Activated naive CD4-positive, alpha-beta T cell treated with anti-CD3 and anti-CD28 coated beads, Interleukin-2, amount 50 U/mL, for 16 hours (primary cell): ENCODE measurements around the gene LPP.

Source experiments
- DNase-seq: peaks from one replicate; pipeline ENCODE4 v3.0.0-alpha.2; 2020

The LPP gene

GRCh38 chr3:188664795-188665194 lies 510.8 kb downstream of the LPP start:
- DNase-seq: no peak

GRCh38 chr3:188667926-188668325 lies 514.0 kb downstream of the LPP start:
- no peak for DNase-seq

- no peak for DNase-seq
Measured at GRCh38 chr3:188670446-188670845, 516.5 kb downstream of the LPP start.

GRCh38 chr3:188671971-188672370 lies 518.0 kb downstream of the LPP start:
- DNase-seq: no peak

GRCh38 chr3:188672840-188673239 lies 518.9 kb downstream of the LPP start:
- DNase-seq: no peak

- no peak for DNase-seq
Measured at GRCh38 chr3:188673646-188674186, 519.8 kb downstream of the LPP start.

GRCh38 chr3:188674595-188674994 lies 520.6 kb downstream of the LPP start:
- DNase-seq: no peak

GRCh38 chr3:188677344-188677743 lies 523.4 kb downstream of the LPP start:
- DNase-seq: no peak

- DNase-seq: no peak
Measured at GRCh38 chr3:188680189-188680588, 526.2 kb downstream of the LPP start.

GRCh38 chr3:188680605-188681004 lies 526.6 kb downstream of the LPP start:
- no peak for DNase-seq

- no peak for DNase-seq
Measured at GRCh38 chr3:188682316-188682715, 528.4 kb downstream of the LPP start.

- DNase-seq: no peak
Measured at GRCh38 chr3:188683032-188683521, 529.1 kb downstream of the LPP start.

GRCh38 chr3:188684276-188684675 lies 530.3 kb downstream of the LPP start:
- DNase-seq: no peak

- DNase-seq: no peak
Measured at GRCh38 chr3:188685789-188686188, 531.8 kb downstream of the LPP start.

- DNase-seq: no peak
Measured at GRCh38 chr3:188686324-188686723, 532.4 kb downstream of the LPP start.

- DNase-seq: no peak
Measured at GRCh38 chr3:188687389-188687788, 533.4 kb downstream of the LPP start.

GRCh38 chr3:188689101-188689574 lies 535.2 kb downstream of the LPP start:
- no peak for DNase-seq

GRCh38 chr3:188690064-188690463 lies 536.1 kb downstream of the LPP start:
- no peak for DNase-seq

- no peak for DNase-seq
Measured at GRCh38 chr3:188691004-188691403, 537.0 kb downstream of the LPP start.

- no peak for DNase-seq
Measured at GRCh38 chr3:188691665-188692064, 537.7 kb downstream of the LPP start.

- DNase-seq: no peak
Measured at GRCh38 chr3:188692700-188693099, 538.7 kb downstream of the LPP start.

GRCh38 chr3:188693435-188693834 lies 539.5 kb downstream of the LPP start:
- DNase-seq: no peak

GRCh38 chr3:188695241-188695640 lies 541.3 kb downstream of the LPP start:
- DNase-seq: no peak

GRCh38 chr3:188697127-188697526 lies 543.2 kb downstream of the LPP start:
- DNase-seq: no peak

- DNase-seq: no peak
Measured at GRCh38 chr3:188698436-188698835, 544.5 kb downstream of the LPP start.
